CD4-positive, alpha-beta memory T cell (primary cell): ENCODE measurements around the gene RNF123. TPM values are rescaled to one million over a fixed set of nuclear protein-coding genes. Genes with fewer than 3 reads are reported as not detected.
"Not testable (repeated sequence)": the region's sequence is repeated elsewhere in the genome, so short reads cannot be mapped to it uniquely, and the experiment has no call there.

Experiments used
- CTCF ChIA-PET: fragments of 350-600 bp; sonication (Branson Sonifier 250); formaldehyde crosslinking; loops from one replicate; lab custom pipeline; 2021; ENCODE audit warnings: inconsistent platforms; ENCODE audit not compliant: partially characterized antibody; lab: Charles Lee
- POLR2A ChIA-PET: fragments of 350-600 bp; sonication (Branson Sonifier 250); formaldehyde crosslinking; loops from one replicate; lab custom pipeline; 2021; ENCODE audit not compliant: partially characterized antibody; lab: Charles Lee
- DNase-seq, 5 donors: peaks; one replicate each; pipeline versions ENCODE4 v3.0.0 to v3.0.0-alpha.2; 2020 to 2022; ENCODE audit warnings: mixed read lengths in 1 of 5
- H3K27ac ChIP-seq: one replicate; pipeline ENCODE4 v1.7.0; 2013; ENCODE audit warnings: low read depth, low read length
- H3K27me3 ChIP-seq: 2 replicates; pipeline ENCODE4 v1.7.0; 2013; ENCODE audit warnings: mild to moderate bottlenecking, low read length, moderate library complexity; ENCODE audit not compliant: insufficient read depth
- H3K36me3 ChIP-seq: 2 replicates; pipeline ENCODE4 v1.7.0; 2013; ENCODE audit warnings: mild to moderate bottlenecking, low read length, moderate library complexity; ENCODE audit not compliant: insufficient read depth
- H3K4me1 ChIP-seq: 2 replicates; pipeline ENCODE4 v1.7.0; 2013; ENCODE audit warnings: mild to moderate bottlenecking, low read length, moderate library complexity; ENCODE audit not compliant: insufficient read depth
- H3K4me3 ChIP-seq, 2 donors: one replicate each; pipeline ENCODE4 v1.7.0; 2013; ENCODE audit warnings: low read length in 2 of 2, mild to moderate bottlenecking in 1 of 2
- H3K9me3 ChIP-seq, 2 donors: one replicate each; pipeline ENCODE4 v1.7.0; 2013; ENCODE audit warnings: low read length in 2 of 2, control low read depth in 1 of 2; ENCODE audit not compliant: control insufficient read depth in 1 of 2
- H3K27ac Mint-ChIP-seq, 7 donors: one replicate each; pipeline ENCODE4 v1.8.0; 2020 to 2021; ENCODE audit warnings: mixed read lengths in 7 of 7, mild to moderate bottlenecking in 6 of 7, inconsistent platforms in 3 of 7, moderate library complexity in 3 of 7
- H3K27me3 Mint-ChIP-seq, 2 donors: one replicate each; pipeline ENCODE4 v1.8.0; 2020 to 2021; ENCODE audit warnings: mixed read lengths in 2 of 2
- H3K36me3 Mint-ChIP-seq, 2 donors: one replicate each; pipeline ENCODE4 v1.8.0; 2020 to 2021; ENCODE audit warnings: mixed read lengths in 2 of 2, inconsistent platforms in 1 of 2, mild to moderate bottlenecking in 1 of 2
- H3K4me1 Mint-ChIP-seq, 4 donors: one replicate each; pipeline ENCODE4 v1.8.0; 2020 to 2021; ENCODE audit warnings: mixed read lengths in 4 of 4, mild to moderate bottlenecking in 1 of 4
- H3K4me3 Mint-ChIP-seq, 8 donors: one replicate each; pipeline ENCODE4 v1.8.0; 2020 to 2021; ENCODE audit warnings: mixed read lengths in 8 of 8, mild to moderate bottlenecking in 7 of 8, moderate library complexity in 6 of 8, inconsistent platforms in 3 of 8
- H3K9me3 Mint-ChIP-seq, 8 donors: one replicate each; pipeline ENCODE4 v1.8.0; 2020 to 2021; ENCODE audit warnings: mixed read lengths in 8 of 8, mild to moderate bottlenecking in 5 of 8, inconsistent platforms in 3 of 8, moderate library complexity in 1 of 8
- intact Hi-C: fragments of 100-400 bp; cut with micrococcal nuclease; formaldehyde crosslinking; loops from one replicate; pipeline ENCODE4 v1.15.1; 2023
- polyA plus RNA-seq, 2 donors: library from polyadenylated mRNA; unstranded; fragments of 300-500 nt; fragmentation: Illumina TruSeq; gene quantifications; one replicate each; pipeline ENCODE4 v1.2.3, GENCODE V29; 2021
- total RNA-seq, 2 experiments: library from RNA; stranded (reverse); gene quantifications; one replicate each; pipeline ENCODE4 v1.2.3, GENCODE V29; 2021

RNF123 gene
- total and polyA plus RNA-seq, 4 experiments from 2014 or later = 3.1 to 74.7 (median 47.4) TPM

- POLR2A ChIA-PET = not testable (repeated sequence)
These were observed 6.1 kb downstream of the RNF123 start for GRCh38 chr3:49695350-49696015.

GRCh38 chr3:49699281-49699979 lies 10.1 kb downstream of the RNF123 start:
- H3K36me3 Mint-ChIP-seq = peaks cover 0 to 28% of the 10 kb centered on the region in 2 donors
- no peak overlapping the region for H3K27ac ChIP-seq
- H3K27ac Mint-ChIP-seq = no peak overlapping the region
- H3K4me1 Mint-ChIP-seq = peaks cover 0 to 12% (median 4%) of the 10 kb centered on the region in 4 donors
- no peaks in the 10 kb centered on the region for H3K27me3 ChIP-seq
- H3K36me3 ChIP-seq = peaks cover 8% of the 10 kb centered on the region
- no peak overlapping the region for H3K4me3 Mint-ChIP-seq
- intact Hi-C loops = no loop called here
- DNase-seq = peak in 1 of 5 donors; percentile 4
- H3K4me3 ChIP-seq = no peak overlapping the region
- H3K27me3 Mint-ChIP-seq = no peaks in the 10 kb centered on the region
- no peaks in the 10 kb centered on the region for H3K9me3 ChIP-seq
- CTCF ChIA-PET = interaction anchor here (0.7 kb wide), 1 partner anchor 140 kb away, joined by 3 read pairs; no protein-coding TSS in a partner anchor
- no peaks in the 10 kb centered on the region for H3K9me3 Mint-ChIP-seq
- POLR2A ChIA-PET = no interaction called here
- no peaks in the 10 kb centered on the region for H3K4me1 ChIP-seq

More at GRCh38 chr3:49695350-49696015, 6.1 kb downstream of the RNF123 start:
- DNase-seq, intact Hi-C loops, H3K27me3 Mint-ChIP-seq, H3K27me3 ChIP-seq, CTCF ChIA-PET, H3K9me3 ChIP-seq, H3K9me3 Mint-ChIP-seq, H3K27ac ChIP-seq, H3K4me3 Mint-ChIP-seq, H3K36me3 ChIP-seq, H3K4me3 ChIP-seq: not testable (repeated sequence)
- peaks cover 8 to 25% (median 17%) of the 10 kb centered on the region in 4 donors for H3K4me1 Mint-ChIP-seq
- peak overlapping the region in 1 of 7 donors; percentile 37 for H3K27ac Mint-ChIP-seq
- H3K36me3 Mint-ChIP-seq = peaks cover 0 to 12% of the 10 kb centered on the region in 2 donors
- H3K4me1 ChIP-seq = peaks cover 12% of the 10 kb centered on the region

DNA sequence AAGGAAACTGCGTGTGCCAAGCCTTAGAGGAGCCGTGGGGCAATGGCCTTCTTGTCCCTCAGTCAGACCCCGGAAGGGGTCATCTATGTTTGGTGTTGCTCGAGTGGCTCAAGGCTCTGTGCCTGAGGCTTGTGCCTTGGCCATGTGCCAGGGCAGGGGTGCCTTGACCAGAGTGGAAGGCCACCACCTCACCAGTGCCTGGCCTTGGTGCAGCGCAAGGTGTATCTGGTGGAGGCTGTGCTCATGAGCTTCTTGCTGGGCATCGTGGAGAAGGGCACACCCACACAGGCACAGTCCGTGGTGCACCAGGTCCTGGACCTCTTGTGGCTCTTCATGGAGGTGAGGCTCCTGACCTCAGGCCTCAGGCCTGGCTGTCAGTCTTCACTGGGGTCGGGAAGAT lies 10.7 kb downstream of the RNF123 start:
- H3K9me3 ChIP-seq = no peaks in the 10 kb centered on the region
- Mint-ChIP-seq H3K4me1 (peaks cover 0 to 9% (median 4%) of the 10 kb centered on the region in 4 donors), H3K9me3 (no peaks in the 10 kb centered on the region), H3K27ac (no peak overlapping the region), H3K4me3 (no peak overlapping the region), H3K36me3 (peaks cover 0 to 28% of the 10 kb centered on the region in 2 donors), H3K27me3 (no peaks in the 10 kb centered on the region)
- no peaks in the 10 kb centered on the region for H3K4me1 ChIP-seq
- intact Hi-C loops = no loop called here
- H3K4me3 ChIP-seq = no peak overlapping the region
- H3K36me3 ChIP-seq = peaks cover 8% of the 10 kb centered on the region
- H3K27ac ChIP-seq = no peak overlapping the region
- H3K27me3 ChIP-seq = no peaks in the 10 kb centered on the region
- ChIA-PET POLR2A (no interaction called here), CTCF (interaction anchor here (0.7 kb wide), 1 partner anchor 139 kb away, joined by 3 read pairs; no protein-coding TSS in a partner anchor)
- DNase-seq = no peak

GRCh38 chr3:49700453-49701128 lies 11.2 kb downstream of the RNF123 start:
- Histone ChIP-seq H3K27ac (no peak overlapping the region), H3K27me3 (no peaks in the 10 kb centered on the region), H3K4me3 (no peak overlapping the region), H3K4me1 (no peaks in the 10 kb centered on the region), H3K36me3 (peaks cover 8% of the 10 kb centered on the region), H3K9me3 (no peaks in the 10 kb centered on the region)
- POLR2A ChIA-PET = no interaction called here
- no peaks in the 10 kb centered on the region for H3K27me3 Mint-ChIP-seq
- CTCF ChIA-PET = interaction anchor here (0.8 to 4.3 kb wide), 3 partner anchors 72 to 526 kb away, joined by 3 to 23 read pairs (median 5); no protein-coding TSS in a partner anchor
- intact Hi-C loops = no loop called here
- peak in 1 of 5 donors; percentile 2 for DNase-seq
- no peak overlapping the region for H3K4me3 Mint-ChIP-seq
- peak overlapping the region in 1 of 7 donors; percentile 29 for H3K27ac Mint-ChIP-seq
- H3K4me1 Mint-ChIP-seq = peaks cover 0 to 9% (median 4%) of the 10 kb centered on the region in 4 donors
- no peaks in the 10 kb centered on the region for H3K9me3 Mint-ChIP-seq
- peaks cover 0 to 28% of the 10 kb centered on the region in 2 donors for H3K36me3 Mint-ChIP-seq

DNA sequence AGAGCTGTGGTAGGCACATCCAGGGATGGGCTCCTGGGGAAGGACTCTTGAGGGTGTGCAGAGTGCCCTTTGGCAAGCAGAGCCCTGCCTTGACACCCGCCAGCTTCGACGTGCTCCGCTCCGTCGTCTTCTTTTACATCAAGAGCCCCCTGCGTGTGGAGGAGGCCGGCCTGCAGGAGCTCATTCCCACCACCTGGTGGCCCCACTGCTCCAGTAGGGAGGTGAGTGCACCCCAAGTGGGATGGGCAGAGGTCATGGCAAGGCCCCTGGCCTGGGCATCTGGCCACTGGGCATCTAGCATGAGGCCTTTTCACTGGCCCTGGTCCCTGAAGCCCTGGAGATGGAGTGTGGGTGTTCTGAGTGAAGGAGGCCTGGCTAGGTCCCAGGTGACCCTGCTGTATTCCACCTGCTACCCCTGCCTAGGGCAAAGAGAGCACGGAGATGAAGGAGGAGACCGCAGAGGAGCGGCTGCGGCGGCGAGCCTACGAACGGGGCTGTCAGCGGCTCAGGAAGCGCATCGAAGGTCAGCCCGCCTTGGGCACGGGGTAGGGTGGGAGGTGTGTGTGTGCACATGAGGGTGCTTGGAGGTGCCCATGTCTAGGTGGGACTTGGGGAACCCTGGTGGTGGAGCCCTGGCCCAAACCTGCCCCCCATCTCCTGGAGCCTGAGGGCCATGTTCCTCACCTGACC lies 12.2 kb downstream of the RNF123 start:
- no peak overlapping the region for H3K4me3 Mint-ChIP-seq
- Histone ChIP-seq H3K27ac (no peak overlapping the region), H3K36me3 (peaks cover 12% of the 10 kb centered on the region), H3K4me3 (no peak overlapping the region), H3K4me1 (no peaks in the 10 kb centered on the region), H3K9me3 (no peaks in the 10 kb centered on the region), H3K27me3 (no peaks in the 10 kb centered on the region)
- H3K27me3 Mint-ChIP-seq = no peaks in the 10 kb centered on the region
- peak in 1 of 5 donors; percentile 17 for DNase-seq
- ChIA-PET CTCF (interaction anchor here (0.8 to 4.3 kb wide), 3 partner anchors 71 to 525 kb away, joined by 3 to 23 read pairs (median 5); no protein-coding TSS in a partner anchor), POLR2A (no interaction called here)
- H3K4me1 Mint-ChIP-seq = peaks cover 0 to 9% (median 4%) of the 10 kb centered on the region in 4 donors
- no peak overlapping the region for H3K27ac Mint-ChIP-seq
- intact Hi-C loops = no loop called here
- peaks cover 0 to 28% of the 10 kb centered on the region in 2 donors for H3K36me3 Mint-ChIP-seq
- no peaks in the 10 kb centered on the region for H3K9me3 Mint-ChIP-seq

- intact Hi-C loops = no loop called here
- no peak for DNase-seq
- Mint-ChIP-seq H3K9me3 (no peaks in the 10 kb centered on the region), H3K27me3 (no peaks in the 10 kb centered on the region), H3K27ac (peak overlapping the region in 1 of 7 donors; percentile 84), H3K4me1 (peaks cover 0 to 9% (median 5%) of the 10 kb centered on the region in 4 donors), H3K4me3 (no peak overlapping the region), H3K36me3 (peaks cover 2 to 27% of the 10 kb centered on the region in 2 donors)
- ChIA-PET CTCF (interaction anchor here (1.9 to 4.3 kb wide), 2 partner anchors 137 to 163 kb away, joined by 8 to 23 read pairs; no protein-coding TSS in a partner anchor), POLR2A (no interaction called here)
- no peak overlapping the region for H3K4me3 ChIP-seq
- no peak overlapping the region for H3K27ac ChIP-seq
- no peaks in the 10 kb centered on the region for H3K27me3 ChIP-seq
- H3K9me3 ChIP-seq = no peaks in the 10 kb centered on the region
- H3K36me3 ChIP-seq = peaks cover 12% of the 10 kb centered on the region
- H3K4me1 ChIP-seq = no peaks in the 10 kb centered on the region
These were observed 13.3 kb downstream of the RNF123 start for GRCh38 chr3:49702672-49703071.
